Activated T-cell treated with anti-CD3 and anti-CD28 coated beads, Interleukin-2, amount 50 U/mL, for 4 hours (primary cell): ENCODE measurements around the gene AKAP7. TPM values are rescaled to one million over a fixed set of nuclear protein-coding genes. Genes with fewer than 3 reads are reported as not detected.

Experiments used
- ATAC-seq, 2 donors: fragments of 200-7000 bp; cut with Tn5 transposase; one replicate each; pipeline ENCODE4 v1.10.0; 2021
- DNase-seq: peaks from one replicate; pipeline ENCODE4 v3.0.0-alpha.2; 2020
- H3K27me3 Mint-ChIP-seq: one replicate; pipeline ENCODE4 v1.8.0; 2021; ENCODE audit warnings: low read depth, mixed read lengths
- H3K36me3 Mint-ChIP-seq: one replicate; pipeline ENCODE4 v1.8.0; 2022; ENCODE audit warnings: mixed read lengths; ENCODE audit not compliant: insufficient read depth
- H3K4me1 Mint-ChIP-seq: one replicate; pipeline ENCODE4 v1.8.0; 2021; ENCODE audit warnings: low read depth, mixed read lengths
- H3K4me3 Mint-ChIP-seq: one replicate; pipeline ENCODE4 v1.8.0; 2021; ENCODE audit warnings: mild to moderate bottlenecking, moderate library complexity, mixed read lengths
- H3K9me3 Mint-ChIP-seq: one replicate; pipeline ENCODE4 v1.8.0; 2021; ENCODE audit warnings: mixed read lengths
- total RNA-seq, 3 donors: library from RNA; stranded (reverse); gene quantifications; one replicate each; pipeline ENCODE4 v1.2.1, GENCODE V29; 2021

The AKAP7 gene
- total RNA-seq, 3 donors from 2014 or later: 3.0 to 3.3 (median 3.2) TPM

- Mint-ChIP-seq H3K4me1 (no peaks in the 10 kb centered on the region), H3K36me3 (no peaks in the 10 kb centered on the region), H3K27me3 (no peaks in the 10 kb centered on the region), H3K9me3 (no peaks in the 10 kb centered on the region), H3K4me3 (no peak overlapping the region)
- DNase-seq (no peak), ATAC-seq (no peak)
Observed at GRCh38 chr6:131331873-131332781, 196.9 kb downstream of the AKAP7 start.

Other genes starting within 250 kb of the AKAP7 start
- gene EPB41L2, start 72.2 kb upstream of the AKAP7 start, total RNA-seq: 10 to 100 TPM; 11.7 to 18.0 (median 15.3) TPM